Measurements from ENCODE around the gene PRR29. TPM values are rescaled to one million over a fixed set of nuclear protein-coding genes. Genes with fewer than 3 reads are reported as not detected.
"Not testable (repeated sequence)": the region's sequence is repeated elsewhere in the genome, so short reads cannot be mapped to it uniquely, and the experiment has no call there.

The PRR29 gene
- polyA plus RNA-seq, 1 donor from 2014 or later, result 2.8 TPM

GRCh38 chr17:63978272-63979200 is 19.6 kb upstream of the PRR29 start:
- no peaks in the 10 kb centered on the region for H3F3A ChIP-seq (ENCODE audit: insufficient read depth, low read length, poor library complexity, severe bottlenecking)
- H3K4me2 ChIP-seq (ENCODE audit: low read length), result no peak overlapping the region
- no peaks in the 10 kb centered on the region for H4K20me1 ChIP-seq (ENCODE audit: insufficient read depth)
- H3K27me3 ChIP-seq (ENCODE audit: insufficient read depth, low read depth, low read length), result no peaks in the 10 kb centered on the region
- no peaks in the 10 kb centered on the region for H3K9me3 ChIP-seq (ENCODE audit: low read length)
- no peaks in the 10 kb centered on the region for H3K9me2 ChIP-seq (ENCODE audit: insufficient read depth, low read length)
- H2AFZ ChIP-seq (ENCODE audit: low read depth, low read length), result no peak overlapping the region
- H3K79me2 ChIP-seq (replicated peaks; ENCODE audit: insufficient read depth, low read length), result no peaks in the 10 kb centered on the region
- H3K4me3 ChIP-seq (ENCODE audit: low read length), result no peak overlapping the region
- no peaks in the 10 kb centered on the region for H3K36me3 ChIP-seq (ENCODE audit: insufficient read depth, low read length)
- TF ChIP-seq CTCF (IDR thresholded peaks at IDR 0.05; ENCODE audit: poor library complexity, severe bottlenecking) (no peak), EZH2 (IDR thresholded peaks at IDR 0.05; ENCODE audit: borderline replicate concordance, insufficient read depth, low read length, poor library complexity, severe bottlenecking) (no peak), POLR2AphosphoS5 (IDR thresholded peaks at IDR 0.05) (no peak)
- no peak overlapping the region for H3K9ac ChIP-seq (ENCODE audit: low read length)
- no peak overlapping the region for H3K27ac ChIP-seq (ENCODE audit: low read length)

GRCh38 chr17:63982641-63983040 is 15.5 kb upstream of the PRR29 start:
- not testable (repeated sequence) for H3F3A ChIP-seq (ENCODE audit: insufficient read depth, low read length, poor library complexity, severe bottlenecking); H3K27me3 ChIP-seq (ENCODE audit: insufficient read depth, low read depth, low read length); H3K9me3 ChIP-seq (ENCODE audit: low read length); H3K9ac ChIP-seq (ENCODE audit: low read length); H3K4me2 ChIP-seq (ENCODE audit: low read length); H3K79me2 ChIP-seq (replicated peaks; ENCODE audit: insufficient read depth, low read length); H2AFZ ChIP-seq (ENCODE audit: low read depth, low read length); H3K4me3 ChIP-seq (ENCODE audit: low read length); H3K36me3 ChIP-seq (ENCODE audit: insufficient read depth, low read length); H3K9me2 ChIP-seq (ENCODE audit: insufficient read depth, low read length); H4K20me1 ChIP-seq (ENCODE audit: insufficient read depth); H3K27ac ChIP-seq (ENCODE audit: low read length)

- no peaks in the 10 kb centered on the region for H4K20me1 ChIP-seq (ENCODE audit: insufficient read depth)
- no peaks in the 10 kb centered on the region for H3F3A ChIP-seq (ENCODE audit: insufficient read depth, low read length, poor library complexity, severe bottlenecking)
- H3K9ac ChIP-seq (ENCODE audit: low read length), result no peak overlapping the region
- H2AFZ ChIP-seq (ENCODE audit: low read depth, low read length), result no peak overlapping the region
- no peak for TF ChIP-seq MXI1 (conservative IDR thresholded peaks at IDR 0.05; ENCODE audit: poor library complexity, severe bottlenecking)
- no peak for TF ChIP-seq EP300 (conservative IDR thresholded peaks at IDR 0.05; ENCODE audit: poor library complexity, severe bottlenecking)
- no peak for TF ChIP-seq CTCF (IDR thresholded peaks at IDR 0.05; ENCODE audit: poor library complexity, severe bottlenecking)
- no peak for TF ChIP-seq RAD21 (conservative IDR thresholded peaks at IDR 0.05)
- no peak for TF ChIP-seq POLR2AphosphoS5 (IDR thresholded peaks at IDR 0.05)
- TF ChIP-seq SMC3 (conservative IDR thresholded peaks at IDR 0.05; ENCODE audit: poor library complexity), result no peak
- H3K4me2 ChIP-seq (ENCODE audit: low read length), result no peak overlapping the region
- H3K4me3 ChIP-seq (ENCODE audit: low read length), result no peak overlapping the region
- H3K79me2 ChIP-seq (replicated peaks; ENCODE audit: insufficient read depth, low read length), result no peaks in the 10 kb centered on the region
- H3K9me3 ChIP-seq (ENCODE audit: low read length), result no peaks in the 10 kb centered on the region
- H3K36me3 ChIP-seq (ENCODE audit: insufficient read depth, low read length), result no peaks in the 10 kb centered on the region
- H3K9me2 ChIP-seq (ENCODE audit: insufficient read depth, low read length), result no peaks in the 10 kb centered on the region
- no peak overlapping the region for H3K27ac ChIP-seq (ENCODE audit: low read length)
- no peaks in the 10 kb centered on the region for H3K27me3 ChIP-seq (ENCODE audit: insufficient read depth, low read depth, low read length)
Observed at GRCh38 chr17:63983320-63983719, 14.8 kb upstream of the PRR29 start.
